Right ventricle myocardium inferior (tissue), 1 donor: ENCODE data around the gene TRPC1. TPM values are rescaled to one million over a fixed set of nuclear protein-coding genes. Genes with fewer than 3 reads are reported as not detected.
A peak's percentile ranks its signal among the peaks of the same experiment; 100 is the strongest.

Experiments
- ATAC-seq: fragments of 200-7000 bp; cut with Tn5 transposase; one replicate; pipeline ENCODE4 v1.9.1; 2020; ENCODE audit warnings: mild to moderate bottlenecking, moderate library complexity
- DNase-seq: peaks from one replicate; pipeline ENCODE4 v3.0.0; 2021; ENCODE audit errors: missing footprints
- intact Hi-C: fragments of 100-400 bp; cut with DNase I; formaldehyde crosslinking; loops from one replicate; pipeline ENCODE4 v1.11.0; 2022
- total RNA-seq: library from RNA; stranded (reverse); fragmentation: NEBNext Ultra II Directional; extraction: Animal tissue kit (Norgen Biotek cat#: 25700); gene quantifications from one replicate; pipeline ENCODE4 v1.2.1, GENCODE V29; 2021
- donor health status: DM: no; HTN: yes; CAD: no; lungs with severe emphysema.

TRPC1 gene
- total RNA-seq, 1 donor from 2014 or later, result 9.2 TPM

GRCh38 chr3:142815803-142816202 lies 92.0 kb downstream of the TRPC1 start:
- intact Hi-C loops, result no loop called here
- no peak for ATAC-seq
- DNase-seq, result no peak

DNA sequence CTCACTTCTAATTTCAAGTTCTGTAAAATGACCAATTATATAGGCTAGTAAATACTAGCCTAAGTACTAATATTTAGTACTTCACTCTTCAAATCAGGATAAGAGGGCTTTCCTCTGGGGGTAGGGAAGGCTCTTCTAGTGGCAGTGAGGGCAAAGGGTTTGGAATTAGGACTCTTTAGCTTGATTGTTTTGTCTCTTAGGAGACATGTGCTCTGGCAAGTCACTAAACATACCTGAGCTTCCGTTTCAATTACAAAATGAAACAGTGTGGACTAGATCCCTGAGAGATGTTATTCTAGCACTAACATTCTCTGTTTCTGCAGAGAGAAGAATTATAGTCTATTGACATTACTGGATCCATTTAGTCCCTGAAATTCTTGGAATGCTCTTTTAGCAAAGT lies 93.5 kb downstream of the TRPC1 start:
- DNase-seq (no peak), ATAC-seq (peak; percentile 72)
- intact Hi-C loops, result no loop called here

- intact Hi-C loops, result no loop called here
- DNase-seq, result no peak
- ATAC-seq, result no peak
These were observed 94.1 kb downstream of the TRPC1 start for GRCh38 chr3:142817897-142818296.

GRCh38 chr3:142818651-142819050 lies 94.8 kb downstream of the TRPC1 start:
- intact Hi-C loops, result no loop called here
- ATAC-seq (no peak), DNase-seq (no peak)

GRCh38 chr3:142819179-142819578 lies 95.3 kb downstream of the TRPC1 start:
- ATAC-seq (no peak), DNase-seq (no peak)
- intact Hi-C loops, result no loop called here

- peak; percentile 79 for DNase-seq
- ATAC-seq, result peak; percentile 95
- intact Hi-C loops, result loop anchor here (2.0 to 10.0 kb wide), 3 partner anchors 83 to 244 kb away; no protein-coding TSS in a partner anchor
These were observed 105.0 kb downstream of the TRPC1 start for GRCh38 chr3:142828703-142829305.

- no peak for ATAC-seq
- DNase-seq, result no peak
- intact Hi-C loops, result no loop called here
These were observed 113.7 kb downstream of the TRPC1 start for GRCh38 chr3:142837526-142837925.

GRCh38 chr3:142839831-142840230 lies 116.0 kb downstream of the TRPC1 start:
- intact Hi-C loops, result no loop called here
- no peak for DNase-seq
- no peak for ATAC-seq

GRCh38 chr3:142844339-142844977 lies 120.6 kb downstream of the TRPC1 start:
- ATAC-seq (no peak), DNase-seq (no peak)
- intact Hi-C loops, result no loop called here

GRCh38 chr3:142846779-142847577 lies 123.1 kb downstream of the TRPC1 start:
- ATAC-seq, result peak; percentile 19
- no peak for DNase-seq
- intact Hi-C loops, result loop anchor here (5.0 kb wide), 1 partner anchor 40 kb away; the partner anchor contains the start of gene PCOLCE2

DNA sequence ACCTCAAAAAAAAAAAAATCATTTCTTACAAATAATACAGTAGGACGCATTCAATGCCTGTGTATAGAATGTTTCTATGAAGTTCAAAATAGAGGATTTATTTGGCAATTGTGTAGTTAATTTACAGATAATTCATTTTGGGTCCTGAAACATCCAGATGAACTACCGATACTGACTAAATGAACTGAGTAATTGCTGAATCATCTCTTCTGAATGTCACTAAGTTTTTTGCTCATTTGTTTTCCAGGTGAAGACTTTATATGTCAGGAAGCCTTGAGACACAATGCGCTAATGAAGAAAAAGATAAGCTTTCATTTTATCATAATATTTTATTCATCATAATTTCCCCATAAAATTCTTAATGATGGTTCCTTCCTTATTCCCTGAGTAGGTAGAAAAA lies 125.3 kb downstream of the TRPC1 start:
- no peak for ATAC-seq
- no peak for DNase-seq
- intact Hi-C loops, result loop anchor here (5.0 kb wide), 1 partner anchor 38 kb away; the partner anchor contains the start of gene PCOLCE2

DNA sequence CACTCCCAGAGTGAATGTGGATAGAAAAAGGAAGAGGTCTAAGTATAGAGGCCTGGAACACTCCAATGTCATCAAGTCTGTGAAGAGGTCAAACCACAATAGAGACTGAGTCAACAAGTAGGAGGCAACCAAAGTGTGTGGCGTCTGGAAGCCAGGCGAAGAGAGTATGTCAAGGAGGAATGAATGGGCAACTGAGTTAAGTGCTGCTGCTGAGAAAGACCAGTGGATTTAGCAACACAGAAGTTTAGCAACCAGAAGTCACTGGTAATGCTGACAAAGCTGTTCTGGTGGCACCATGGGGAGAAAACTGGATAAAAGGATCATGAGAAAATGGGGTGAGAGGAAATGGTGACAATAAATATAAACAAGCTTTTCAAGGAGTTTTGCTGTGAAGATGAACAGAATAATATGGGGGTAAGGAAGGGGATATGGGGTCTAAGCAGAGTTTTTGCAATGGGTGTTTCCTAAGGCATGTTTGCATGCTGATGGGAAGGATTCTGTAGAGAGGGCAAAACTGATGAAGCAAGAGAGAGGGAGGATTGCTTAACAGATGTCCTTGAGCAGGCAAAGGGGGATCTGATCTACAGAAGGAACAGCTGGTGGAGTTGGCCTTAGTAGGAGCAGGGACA lies 126.7 kb downstream of the TRPC1 start:
- intact Hi-C loops, result loop anchor here (5.0 kb wide), 1 partner anchor 122 kb away; no protein-coding TSS in a partner anchor
- no peak for DNase-seq
- ATAC-seq, result peak; percentile 71

DNA sequence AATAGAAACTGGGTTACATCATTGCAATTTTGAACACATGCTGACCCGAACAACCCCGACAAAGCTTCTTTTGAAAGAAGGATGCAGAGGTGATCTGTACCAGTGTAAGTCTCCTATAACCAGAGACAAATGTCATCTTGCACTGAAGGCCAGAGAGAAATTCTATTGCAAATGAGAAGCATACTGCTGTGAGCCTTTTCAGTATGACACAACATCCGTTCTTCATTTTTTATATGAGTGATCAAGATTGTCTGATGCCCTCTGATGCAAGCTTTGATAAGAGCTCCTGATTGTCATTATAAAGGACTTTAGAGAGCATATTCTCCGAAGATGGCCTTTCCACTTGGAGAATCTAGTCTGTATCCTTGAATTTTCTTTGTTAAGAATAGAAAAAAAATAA lies 128.2 kb downstream of the TRPC1 start:
- DNase-seq (no peak), ATAC-seq (no peak)
- intact Hi-C loops, result loop anchor here (5.0 kb wide), 1 partner anchor 120 kb away; no protein-coding TSS in a partner anchor

GRCh38 chr3:142853270-142854168 lies 129.7 kb downstream of the TRPC1 start:
- ATAC-seq (peak; percentile 56), DNase-seq (peak; percentile 77)
- intact Hi-C loops, result loop anchor here (5.0 kb wide), 1 partner anchor 119 kb away; no protein-coding TSS in a partner anchor

DNA sequence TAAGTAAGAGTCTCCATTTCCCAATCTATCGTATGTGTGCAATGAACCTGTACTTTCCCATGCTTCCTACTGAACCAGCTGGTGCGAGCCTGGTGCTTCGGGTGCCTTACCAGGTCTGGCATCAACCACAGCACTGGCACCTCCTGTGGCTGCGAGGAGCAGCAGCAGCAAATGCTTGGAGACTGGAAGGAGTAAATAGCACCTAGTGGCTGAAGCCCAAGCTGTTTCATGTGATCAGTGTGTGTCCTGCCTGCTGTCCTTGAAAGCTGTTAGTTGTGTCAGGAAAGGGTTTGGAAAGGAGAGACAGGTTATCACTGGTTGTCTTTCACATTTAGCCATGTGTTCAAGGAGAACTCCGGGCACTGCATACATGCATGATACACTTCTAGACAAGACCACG lies 133.2 kb downstream of the TRPC1 start:
- intact Hi-C loops, result no loop called here
- DNase-seq (peak; percentile 69), ATAC-seq (peak; percentile 92)
